ENCODE measurements around the gene DSCAML1. TPM values are rescaled to one million over a fixed set of nuclear protein-coding genes. Genes with fewer than 3 reads are reported as not detected.

DSCAML1 gene
- total RNA-seq, 2 experiments from 2014 or later, result 0.13 to 0.29 TPM

GRCh38 chr11:117604336-117604995 is 192.6 kb downstream of the DSCAML1 start:
- no peak overlapping the region for H3K4me3 Mint-ChIP-seq
- no peak overlapping the region for H3K27ac Mint-ChIP-seq
- DNase-seq (no peak), ATAC-seq (no peak)
- intact Hi-C loops (cut with micrococcal nuclease), result no loop called here
- ChIA-PET POLR2A (no interaction called here), CTCF (interaction anchor here (1.2 to 2.8 kb wide), 2 partner anchors 17 to 178 kb away, joined by 3 to 9 read pairs; no protein-coding TSS in a partner anchor)
- peaks cover 1% of the 10 kb centered on the region for H3K27me3 Mint-ChIP-seq
- H3K4me1 Mint-ChIP-seq (ENCODE audit: low read depth), result peaks cover 13% of the 10 kb centered on the region
- H3K9me3 Mint-ChIP-seq, result no peaks in the 10 kb centered on the region
- H3K36me3 Mint-ChIP-seq (ENCODE audit: low read depth), result no peaks in the 10 kb centered on the region
- TF ChIP-seq CTCF (IDR thresholded peaks at IDR 0.05), result no peak

GRCh38 chr11:117603932-117604331 is 193.1 kb downstream of the DSCAML1 start:
- no peaks in the 10 kb centered on the region for H3K9me3 Mint-ChIP-seq
- CTCF ChIA-PET, result interaction anchor here (1.2 to 2.8 kb wide), 2 partner anchors 17 to 178 kb away, joined by 3 to 9 read pairs; no protein-coding TSS in a partner anchor

GRCh38 chr11:117601006-117601708 is 195.9 kb downstream of the DSCAML1 start:
- Mint-ChIP-seq H3K4me3 (no peak overlapping the region), H3K27ac (no peak overlapping the region), H3K9me3 (no peaks in the 10 kb centered on the region), H3K4me1 (ENCODE audit: low read depth) (peaks cover 2% of the 10 kb centered on the region), H3K36me3 (ENCODE audit: low read depth) (no peaks in the 10 kb centered on the region), H3K27me3 (peaks cover 3% of the 10 kb centered on the region)
- no peak for DNase-seq
- intact Hi-C loops (cut with micrococcal nuclease), result no loop called here
- ChIA-PET POLR2A (no interaction called here), CTCF (interaction anchor here (1.4 kb wide), 1 partner anchor 20 kb away, joined by 4 read pairs; no protein-coding TSS in a partner anchor)
- no peak for ATAC-seq
- TF ChIP-seq CTCF (IDR thresholded peaks at IDR 0.05), result no peak

More at GRCh38 chr11:117603932-117604331, 193.1 kb downstream of the DSCAML1 start:
- DNase-seq (no peak), ATAC-seq (no peak)
- H3K36me3 Mint-ChIP-seq (ENCODE audit: low read depth), result no peaks in the 10 kb centered on the region
- no peak for TF ChIP-seq CTCF (IDR thresholded peaks at IDR 0.05)
- intact Hi-C loops (cut with micrococcal nuclease), result no loop called here
- H3K4me1 Mint-ChIP-seq (ENCODE audit: low read depth), result peaks cover 13% of the 10 kb centered on the region
- H3K27ac Mint-ChIP-seq, result no peak overlapping the region
- H3K4me3 Mint-ChIP-seq, result no peak overlapping the region
- POLR2A ChIA-PET, result no interaction called here
- H3K27me3 Mint-ChIP-seq, result peaks cover 1% of the 10 kb centered on the region

DNA sequence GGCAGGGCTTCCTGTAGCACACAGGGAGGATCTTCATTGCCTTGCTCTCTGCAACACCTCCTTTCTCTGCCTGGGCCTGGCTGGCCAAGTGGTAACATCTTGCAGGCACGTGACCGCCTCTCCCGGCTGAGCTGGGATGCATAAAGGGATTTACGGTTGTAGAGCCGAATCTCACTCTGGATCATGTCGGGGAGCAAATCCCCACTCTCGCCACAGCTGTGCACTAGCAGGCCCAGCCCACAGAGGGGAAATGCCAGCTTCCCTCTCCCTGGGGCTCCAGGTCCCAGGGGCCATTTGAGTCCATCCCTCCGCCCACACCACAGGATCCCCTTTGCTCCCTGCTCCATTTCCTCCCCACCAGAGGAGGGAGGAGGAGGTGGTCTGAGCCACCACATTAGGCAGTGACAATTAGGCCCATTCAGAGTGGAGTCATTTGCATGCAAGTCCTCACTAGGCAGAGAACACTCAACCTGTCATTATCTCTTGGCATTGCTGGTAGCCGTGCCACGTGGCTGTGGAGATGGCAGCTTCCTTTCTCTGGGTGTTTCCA is 196.7 kb downstream of the DSCAML1 start:
- Mint-ChIP-seq H3K4me1 (ENCODE audit: low read depth) (no peaks in the 10 kb centered on the region), H3K9me3 (no peaks in the 10 kb centered on the region), H3K27me3 (peaks cover 3% of the 10 kb centered on the region), H3K27ac (no peak overlapping the region), H3K36me3 (ENCODE audit: low read depth) (no peaks in the 10 kb centered on the region), H3K4me3 (no peak overlapping the region)
- ATAC-seq (no peak), DNase-seq (no peak)
- CTCF ChIA-PET, result no interaction called here
- TF ChIP-seq CTCF (IDR thresholded peaks at IDR 0.05), result no peak
- intact Hi-C loops (cut with micrococcal nuclease), result no loop called here
- POLR2A ChIA-PET, result no interaction called here

DNA sequence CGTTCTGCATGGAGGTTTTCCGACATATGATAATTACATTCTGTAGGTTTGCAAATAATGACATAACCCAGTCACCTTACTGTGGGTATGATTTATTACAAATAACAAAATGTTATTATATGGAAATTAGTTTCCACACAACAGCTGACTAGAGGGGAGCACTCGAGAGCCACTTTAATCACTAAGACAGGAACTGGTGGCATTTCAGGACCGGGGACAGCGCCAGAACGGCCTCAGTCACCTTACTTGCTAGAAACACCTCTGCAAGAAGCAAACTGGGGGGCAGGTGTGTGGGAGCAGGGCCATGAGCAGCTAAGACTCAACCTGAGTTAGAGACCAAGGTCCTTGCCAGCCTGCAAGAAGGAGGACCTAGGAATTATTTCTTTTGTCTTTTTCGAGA is 199.9 kb downstream of the DSCAML1 start:
- ATAC-seq, result no peak
- CTCF ChIA-PET, result interaction anchor here (0.9 to 1.0 kb wide), 2 partner anchors 171 to 220 kb away, joined by 3 read pairs; no protein-coding TSS in a partner anchor
- TF ChIP-seq CTCF (IDR thresholded peaks at IDR 0.05), result no peak
- no peaks in the 10 kb centered on the region for H3K4me1 Mint-ChIP-seq (ENCODE audit: low read depth)
- DNase-seq, result peak; percentile 76
- H3K36me3 Mint-ChIP-seq (ENCODE audit: low read depth), result no peaks in the 10 kb centered on the region
- intact Hi-C loops (cut with micrococcal nuclease), result no loop called here
- H3K27me3 Mint-ChIP-seq, result peaks cover 6% of the 10 kb centered on the region
- no peak overlapping the region for H3K27ac Mint-ChIP-seq
- POLR2A ChIA-PET, result no interaction called here
- H3K9me3 Mint-ChIP-seq, result no peaks in the 10 kb centered on the region
- H3K4me3 Mint-ChIP-seq, result no peak overlapping the region
